HG03097 (cell line): Measurements from ENCODE around the gene PPIC.
"Not testable (repeated sequence)": the region's sequence is repeated elsewhere in the genome, so short reads cannot be mapped to it uniquely, and the experiment has no call there.

ENCODE experiments used
- ATAC-seq: cut with Tn5 transposase; IDR thresholded peaks from one replicate; pipeline ENCODE4 v1.9.1; 2021; ENCODE audit not compliant: unreplicated experiment, low FRiP score

PPIC gene

GRCh38 chr5:123014689-123015088 lies 21.8 kb downstream of the PPIC start:
- no peak for ATAC-seq

GRCh38 chr5:123012321-123012720 lies 24.2 kb downstream of the PPIC start:
- no peak for ATAC-seq

DNA sequence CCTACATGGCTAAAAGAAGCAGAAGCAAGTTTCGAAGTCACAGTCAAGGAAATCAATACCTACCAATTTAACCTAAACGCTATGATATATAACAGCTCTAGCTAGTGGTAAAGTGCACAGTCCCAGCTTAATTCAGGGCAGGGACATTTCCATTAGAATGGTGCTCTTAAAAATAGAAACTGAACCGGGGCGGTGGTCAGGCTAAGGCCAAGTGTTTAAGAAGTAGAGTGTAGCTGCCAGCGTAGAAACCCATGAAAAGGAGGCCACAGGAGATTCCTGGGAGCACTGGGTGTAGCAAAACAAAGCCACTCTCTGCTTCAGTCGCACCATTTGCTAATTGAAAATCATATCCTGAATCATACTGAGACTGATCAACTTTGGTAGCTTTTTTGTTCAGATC lies 28.8 kb downstream of the PPIC start:
- no peak for ATAC-seq

- no peak for ATAC-seq
Observed at GRCh38 chr5:123007182-123007581, 29.3 kb downstream of the PPIC start.

DNA sequence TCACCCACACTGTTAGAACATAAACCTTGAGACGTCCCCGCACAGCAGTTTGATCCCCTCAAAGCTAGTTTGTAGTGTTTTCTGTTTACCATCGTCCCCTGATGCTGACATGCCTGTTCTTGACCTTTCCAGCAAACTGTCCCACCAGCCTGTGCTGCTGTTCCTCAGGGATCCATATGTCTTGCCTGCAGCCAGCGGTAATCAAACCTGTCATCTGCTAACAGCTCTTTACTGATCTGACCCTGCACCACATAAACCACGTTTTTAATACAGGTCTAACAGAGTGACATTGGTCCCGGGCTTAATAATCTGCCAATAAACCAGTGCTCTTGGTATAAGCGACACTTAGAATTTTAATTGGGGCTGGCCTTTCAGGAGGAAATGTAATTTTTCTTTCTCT lies 34.7 kb downstream of the PPIC start:
- no peak for ATAC-seq

DNA sequence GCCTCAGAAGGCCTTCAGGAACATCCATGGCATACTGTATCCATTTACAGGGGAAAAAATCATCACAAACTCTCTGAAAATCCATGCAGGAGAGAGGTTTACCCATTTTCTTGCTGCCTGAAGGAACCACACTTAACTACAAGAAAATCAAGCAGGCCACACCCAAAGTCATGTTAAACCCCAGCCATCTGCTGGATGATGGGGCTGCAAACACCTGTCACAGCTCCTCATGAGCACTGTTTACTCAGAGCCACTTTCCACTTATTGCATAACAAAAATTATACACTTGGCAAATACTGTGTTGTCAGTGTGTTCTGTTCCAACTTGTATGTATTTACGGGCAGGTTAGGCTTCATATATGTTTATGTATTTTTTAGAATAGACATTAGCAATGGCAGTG lies 35.8 kb downstream of the PPIC start:
- no peak for ATAC-seq

DNA sequence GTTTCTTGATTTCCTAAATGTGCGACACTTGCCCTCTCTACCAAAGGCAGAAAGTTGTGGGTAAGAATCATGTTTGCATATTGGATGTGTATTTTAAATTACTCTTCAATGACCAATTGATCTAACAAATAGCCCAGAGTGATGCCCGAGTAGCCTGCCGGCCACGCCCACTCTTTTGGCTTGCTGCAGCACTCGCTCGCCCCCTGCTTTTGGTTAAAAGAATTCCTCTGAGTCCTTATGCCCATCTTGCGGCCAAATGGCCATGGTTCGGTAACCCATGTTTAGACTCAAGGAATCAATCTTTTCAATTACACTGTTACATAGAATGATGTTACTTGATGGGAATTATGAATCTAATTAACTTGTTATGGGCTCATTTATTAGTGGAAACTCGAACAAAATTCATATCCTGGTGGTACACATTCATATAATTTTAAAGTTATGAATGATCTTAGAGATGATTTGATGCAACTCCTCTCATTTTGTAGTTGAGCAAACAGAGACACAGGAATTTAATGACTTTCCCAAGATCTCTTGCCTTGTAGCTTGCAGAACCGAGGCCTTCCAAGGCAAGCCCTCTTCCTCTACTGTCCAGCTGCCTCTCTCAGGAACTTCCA lies 36.5 kb downstream of the PPIC start:
- ATAC-seq = peak; percentile 84

DNA sequence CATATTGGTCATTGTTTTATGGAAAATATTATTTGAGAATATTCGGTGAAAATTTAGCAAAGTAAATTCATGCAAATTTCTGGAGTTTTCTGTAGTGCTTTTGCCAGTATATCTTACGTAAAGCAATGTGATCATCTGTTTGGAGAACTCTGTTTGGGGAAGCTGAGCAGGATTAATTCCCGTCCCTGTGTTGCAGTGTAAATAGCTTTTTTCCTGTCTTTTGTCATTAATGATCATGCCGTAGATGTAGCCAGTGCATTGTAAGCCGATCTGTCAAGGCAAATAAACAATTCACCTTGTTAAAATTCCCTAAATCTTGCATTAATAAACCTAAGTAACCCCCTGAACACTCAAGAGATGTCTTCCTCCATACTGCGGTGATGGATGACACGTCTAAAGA lies 39.2 kb downstream of the PPIC start:
- ATAC-seq = no peak

- no peak for ATAC-seq
Observed at GRCh38 chr5:122996091-122996490, 40.4 kb downstream of the PPIC start.

DNA sequence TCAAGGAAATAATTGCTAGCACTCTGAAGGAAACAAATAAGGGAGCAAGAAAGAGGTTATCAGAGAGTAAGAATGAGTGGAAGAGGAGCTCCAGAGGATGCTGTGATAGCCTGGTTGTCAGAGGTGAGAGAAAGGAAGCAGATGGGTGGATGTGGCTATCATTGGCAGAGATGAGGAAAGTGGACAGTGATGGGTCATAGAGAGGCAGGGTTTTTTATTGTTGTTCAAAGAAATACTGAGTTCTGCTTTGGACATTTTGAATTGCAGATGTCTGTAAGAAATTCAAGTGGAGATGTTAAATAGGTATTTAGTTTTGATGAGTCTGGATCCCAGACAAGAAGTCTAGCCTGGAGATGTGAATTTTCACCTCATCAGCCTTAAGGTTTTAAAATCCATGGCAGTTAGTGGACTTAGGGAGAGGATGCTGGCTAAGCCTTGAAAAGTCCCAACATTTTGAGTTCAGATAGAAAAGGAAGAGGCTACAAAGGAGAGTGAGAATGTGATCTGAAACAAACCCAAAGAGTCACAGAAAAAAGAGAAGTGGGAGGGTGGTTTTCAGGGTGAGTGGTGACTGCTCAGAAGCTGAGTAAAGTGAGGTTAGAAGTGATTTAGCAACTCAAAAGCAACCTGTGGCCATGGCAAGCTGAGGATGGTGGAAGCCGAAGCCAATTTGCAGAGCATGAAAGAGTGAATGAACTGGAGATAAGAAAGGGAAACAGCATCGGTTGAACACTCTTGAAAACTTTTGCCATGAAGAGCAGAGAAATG lies 50.4 kb downstream of the PPIC start:
- peak; percentile 81 for ATAC-seq

GRCh38 chr5:122985006-122985700 lies 51.4 kb downstream of the PPIC start:
- no peak for ATAC-seq

DNA sequence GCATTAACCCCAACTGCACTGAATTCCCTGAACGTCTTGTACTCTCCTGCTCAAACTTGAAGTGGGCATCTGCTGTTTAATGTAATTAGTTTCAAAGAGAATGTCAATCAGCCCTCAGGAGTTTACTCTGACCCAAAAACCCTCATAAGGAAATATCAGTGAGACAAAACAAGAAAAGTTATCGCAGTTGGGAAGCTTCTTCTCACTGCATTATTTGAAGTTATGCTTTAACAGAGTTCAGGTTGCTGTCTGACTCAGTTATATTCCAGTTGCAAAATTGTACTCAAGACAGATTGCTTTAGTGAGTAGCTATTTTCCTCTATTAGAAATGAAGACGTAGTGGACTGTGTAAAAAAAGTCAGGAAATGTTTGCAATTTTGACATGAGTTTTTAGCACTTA lies 52.1 kb downstream of the PPIC start:
- no peak for ATAC-seq

DNA sequence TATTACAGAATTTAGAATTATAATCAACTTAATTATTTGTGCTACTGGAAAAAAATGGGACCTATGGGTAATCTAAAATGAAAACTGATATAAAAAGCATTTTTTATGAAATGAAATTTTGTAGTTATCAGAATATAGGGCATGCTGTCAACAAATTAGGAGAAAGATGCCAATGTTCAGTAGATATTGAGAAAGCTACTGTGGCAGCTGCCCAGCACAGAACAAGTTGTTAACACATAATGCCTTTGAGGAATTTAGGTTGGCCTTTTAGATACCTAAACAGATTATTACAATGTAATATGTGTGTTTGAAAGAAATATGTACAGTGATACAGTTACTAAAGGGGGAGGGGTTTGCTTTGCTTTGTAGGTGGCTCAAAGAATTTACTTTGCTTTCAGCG lies 54.1 kb downstream of the PPIC start:
- no peak for ATAC-seq

DNA sequence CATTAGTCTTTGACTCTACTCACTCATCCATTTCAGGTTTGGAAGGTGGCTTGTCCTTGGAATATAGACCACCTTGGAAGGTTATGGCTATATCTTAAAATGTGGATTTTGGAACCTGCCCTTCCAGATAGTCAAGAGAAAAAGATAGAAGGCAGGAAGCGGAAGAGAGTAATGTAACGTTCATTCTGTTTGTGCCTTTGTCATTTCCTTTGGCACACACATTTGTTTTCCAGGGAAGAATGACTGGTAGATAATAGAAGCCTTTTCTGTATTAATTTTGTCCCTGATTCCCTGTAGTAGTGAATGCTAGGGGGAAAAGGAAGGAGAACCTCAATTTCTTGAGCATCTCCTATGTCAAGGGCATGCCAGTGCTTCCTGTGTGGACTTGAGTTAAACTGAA lies 54.7 kb downstream of the PPIC start:
- ATAC-seq = no peak

GRCh38 chr5:122978644-122979297 lies 57.8 kb downstream of the PPIC start:
- ATAC-seq = no peak

DNA sequence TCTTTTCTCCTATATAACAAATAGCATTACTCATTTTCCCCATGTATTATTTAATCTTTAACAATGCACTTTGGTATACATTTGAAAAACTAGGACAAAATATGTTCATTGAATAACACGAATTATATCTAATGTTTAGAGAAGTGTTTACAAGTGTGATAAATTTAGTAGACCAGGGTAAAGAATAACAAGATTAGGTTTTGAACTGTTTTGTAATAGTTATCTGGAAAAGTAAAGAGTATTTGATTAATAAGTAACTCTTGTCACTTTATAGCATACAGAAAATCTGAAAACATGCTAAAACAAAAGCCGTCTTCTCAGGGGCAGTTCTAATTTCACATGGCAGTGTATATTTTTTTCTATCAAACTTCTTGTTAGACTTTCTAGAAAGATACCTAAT lies 58.5 kb downstream of the PPIC start:
- ATAC-seq = no peak

DNA sequence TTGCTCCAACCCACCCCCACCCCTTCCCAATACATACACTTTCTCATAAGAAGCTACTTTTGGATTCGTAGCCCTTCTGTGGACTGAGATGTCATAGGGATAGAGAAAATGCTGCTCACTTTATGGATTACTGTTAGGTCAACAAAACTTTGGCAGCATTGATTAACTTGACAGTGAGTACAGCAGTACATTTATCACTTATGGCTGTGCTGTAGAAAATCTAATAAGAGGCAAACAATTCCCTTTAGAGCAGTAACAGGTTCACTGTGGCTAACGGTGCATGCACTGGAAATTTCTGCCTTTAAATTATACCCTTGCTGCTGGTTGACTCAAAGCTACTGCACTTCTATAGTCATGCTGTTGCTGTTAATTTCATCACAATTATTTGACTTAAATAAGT lies 59.2 kb downstream of the PPIC start:
- ATAC-seq = no peak

DNA sequence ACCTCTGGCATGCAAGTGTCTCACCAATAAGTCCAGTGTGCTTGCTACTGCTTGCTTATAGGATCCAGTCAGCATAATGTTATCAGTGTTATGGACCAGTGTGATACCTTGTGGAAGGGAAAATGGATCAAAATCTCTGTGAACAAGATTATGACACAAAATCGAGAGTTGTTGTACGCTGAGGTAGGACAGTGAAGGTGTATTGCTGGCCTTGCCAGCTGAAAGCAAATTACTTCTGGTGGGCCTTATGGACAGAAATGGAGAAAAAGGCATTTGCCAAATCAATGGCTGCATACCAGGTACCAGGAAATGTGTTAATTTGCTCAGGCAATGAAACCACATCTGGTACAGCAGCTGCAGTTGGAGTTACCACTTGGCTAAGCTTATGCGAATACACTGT lies 62.3 kb downstream of the PPIC start:
- ATAC-seq = not testable (repeated sequence)

DNA sequence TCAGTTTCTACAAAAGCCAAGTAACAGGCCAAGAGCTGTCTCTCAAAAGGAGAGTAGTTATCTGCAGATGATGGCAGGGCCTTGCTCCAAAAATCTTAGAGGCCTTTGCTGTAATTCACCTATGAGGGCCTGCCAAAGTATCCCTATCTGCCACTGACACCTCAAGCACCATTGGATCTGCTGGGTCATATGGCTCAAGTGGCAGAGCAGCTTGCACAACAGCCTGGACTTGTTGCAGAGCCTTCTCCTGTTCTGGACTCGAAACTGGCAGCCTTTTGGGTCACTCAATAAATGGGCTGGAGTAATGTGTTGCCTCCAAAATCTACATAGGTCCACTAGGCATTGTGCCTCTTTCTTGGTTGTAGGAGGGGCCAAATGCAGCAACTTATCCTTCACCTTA lies 62.8 kb downstream of the PPIC start:
- not testable (repeated sequence) for ATAC-seq
